GM12878 (cell line): ENCODE data around the gene FADS3. TPM values are rescaled to one million over a fixed set of nuclear protein-coding genes. Genes with fewer than 3 reads are reported as not detected.
A peak's percentile ranks its signal among the peaks of the same experiment; 100 is the strongest.

Experiments used
- ATAC-seq: fragments of 200-7000 bp; cut with Tn5 transposase; 3 replicates; pipeline ENCODE4 v1.9.1; 2020; ENCODE audit warnings: mild to moderate bottlenecking, moderate library complexity
- BruUV-seq: library from RNA; stranded (reverse); fragments of 400-500 nt; replicated peaks from 2 replicates; lab custom pipeline; 2021; lab: Mats Ljungman, UMichigan
- CTCF ChIA-PET: fragments of 300-600 bp; sonication (Branson Sonifier 250); formaldehyde crosslinking; extraction: SDS; loops from one replicate; lab custom pipeline; 2021; ENCODE audit warnings: inconsistent platforms; lab: Yijun Ruan, JAX
- POLR2A ChIA-PET: fragments of 350-600 bp; formaldehyde crosslinking; extraction: SDS; loops from one replicate; lab custom pipeline; 2021; ENCODE audit warnings: inconsistent platforms; lab: Charles Lee
- RAD21 ChIA-PET: fragments of 300-600 bp; sonication (Branson Sonifier 250); formaldehyde crosslinking; loops from one replicate; lab custom pipeline; 2023; ENCODE audit warnings: antibody characterized with exemption; ENCODE audit not compliant: unreplicated experiment; lab: Charles Lee
- SMC1A ChIA-PET: fragments of 300-600 bp; sonication (Branson Sonifier 250); formaldehyde crosslinking; loops from one replicate; lab custom pipeline; 2023; ENCODE audit not compliant: unreplicated experiment, uncharacterized antibody; lab: Charles Lee
- DNase-seq: peaks from one replicate; pipeline ENCODE4 v3.0.0-alpha.2; 2011; ENCODE audit warnings: low read depth, low spot score
- FAIRE-seq: peaks from 3 replicates; lab custom pipeline; 2011; peaks lifted over from hg19 to GRCh38; lab: Jason Lieb, UNC
- H2AFZ ChIP-seq: 2 replicates; pipeline ENCODE4 v1.6.0; 2011; ENCODE audit warnings: low read depth, low read length, control low read depth; ENCODE audit not compliant: control insufficient read depth
- H3K27ac ChIP-seq: 2 replicates; pipeline ENCODE4 v1.5.1; 2011; ENCODE audit warnings: control low read depth; ENCODE audit not compliant: control insufficient read depth, insufficient read depth
- H3K27me3 ChIP-seq, 2 experiments: replicated peaks in 1 of 2; 2 replicates each; pipeline versions ENCODE4 v1.6.0 to v1.6.1; 2011; ENCODE audit warnings: low read length in 1 of 2; ENCODE audit not compliant: control insufficient read depth in 2 of 2, insufficient read depth in 2 of 2
- H3K36me3 ChIP-seq, 2 experiments: 2 replicates each; pipeline ENCODE4 v1.5.1; 2011; ENCODE audit warnings: low read length in 1 of 2; ENCODE audit not compliant: control insufficient read depth in 2 of 2, insufficient read depth in 2 of 2
- H3K4me1 ChIP-seq: 2 replicates; pipeline ENCODE4 v1.6.1; 2011; ENCODE audit warnings: mild to moderate bottlenecking, low read length, moderate library complexity, mixed read lengths; ENCODE audit not compliant: control insufficient read depth, insufficient read depth
- H3K4me2 ChIP-seq: 2 replicates; pipeline ENCODE4 v1.6.0; 2011; ENCODE audit warnings: control low read depth; ENCODE audit not compliant: control insufficient read depth, insufficient read depth
- H3K4me3 ChIP-seq: fragments of 200-600 bp; sonication (generic); 2 replicates; pipeline ENCODE4 v1.5.1; 2016
- H3K79me2 ChIP-seq: 2 replicates; pipeline ENCODE4 v1.6.0; 2011; ENCODE audit warnings: low read length; ENCODE audit not compliant: control insufficient read depth, insufficient read depth
- H3K9ac ChIP-seq: 2 replicates; pipeline ENCODE4 v1.8.0; 2011; ENCODE audit warnings: low read length, control low read depth, mixed read lengths; ENCODE audit not compliant: control insufficient read depth, insufficient read depth
- H3K9me3 ChIP-seq: replicated peaks from 3 replicates; pipeline ENCODE4 v1.5.1; 2011; ENCODE audit warnings: mild to moderate bottlenecking, low read length; ENCODE audit not compliant: control insufficient read depth, insufficient read depth
- H4K20me1 ChIP-seq: 2 replicates; pipeline ENCODE4 v1.6.0; 2011; ENCODE audit not compliant: control insufficient read depth, insufficient read depth
- BCL3 ChIP-seq: IDR thresholded peaks from 2 replicates; pipeline ENCODE4 v1.6.1; 2011; ENCODE audit warnings: borderline replicate concordance, low read depth, mild to moderate bottlenecking, moderate library complexity, low read length; ENCODE audit not compliant: insufficient read depth, poor library complexity, severe bottlenecking
- ESRRA ChIP-seq: IDR thresholded peaks from 2 replicates; pipeline ENCODE4 v1.6.1; 2012; ENCODE audit warnings: mild to moderate bottlenecking, low read length, improper control_type of control experiment
- PBX3 ChIP-seq: IDR thresholded peaks from 2 replicates; pipeline ENCODE4 v1.6.1; 2011; ENCODE audit warnings: mild to moderate bottlenecking, low read depth, low read length, moderate library complexity; ENCODE audit not compliant: insufficient replicate concordance
- WGBS: methylation state at CpG from one replicate; pipeline ENCODE4 v1.1.6; 2016; ENCODE audit warnings: low lambda C conversion rate; ENCODE audit not compliant: insufficient replicate concordance, insufficient coverage; ENCODE audit errors: missing lambda C conversion rate; 5-methylcytosine and 5-hydroxymethylcytosine counted together
- in situ Hi-C: fragments of 300-500 bp; cut with MboI; formaldehyde crosslinking; loops from 9 replicates; pipeline ENCODE4 v1.14.3; 2018; ENCODE audit warnings: mixed read lengths
- intact Hi-C: fragments of 100-400 bp; cut with micrococcal nuclease; formaldehyde crosslinking; loops from one replicate; pipeline ENCODE4 v1.14.2; 2022; ENCODE audit not compliant: unreplicated experiment
- polyA plus RNA-seq, 11 experiments: library from polyadenylated mRNA; depleted of rRNA in 4 of 11; unstranded in 6 of 11; stranded (reverse) in 5 of 11; fragments of >200 nt; fragmentation: Nextera tagmentation in 4 of 11; fragmentation: Illumina TruSeq in 1 of 11; extraction: Ambion mirVana in 4 of 11; extraction: Trizol in 1 of 11; gene quantifications; 1 replicate in 1 of 11; 2 replicates in 10 of 11; pipeline versions ENCODE4 v1.2.1 to v1.2.3, GENCODE V29; 2011 to 2016; ENCODE audit warnings: inconsistent platforms in 2 of 11, missing spikeins in 2 of 11, low read depth in 1 of 11
- total RNA-seq, 4 experiments: library from RNA; depleted of rRNA in 3 of 4; stranded (reverse); fragments of >200 nt in 3 of 4; fragmentation: Illumina TruSeq in 1 of 4; extraction: Trizol in 1 of 4; gene quantifications; 2 replicates each; pipeline versions ENCODE4 v1.2.1 to v1.2.3, GENCODE V29; 2013 to 2021

FADS3 gene
- total and polyA plus RNA-seq, 10 of the 15 experiments (the other 5 are each of a cell fraction or from before 2014, with no cell fraction given) = 0.23 to 8.1 (median 4.2) TPM

DNA sequence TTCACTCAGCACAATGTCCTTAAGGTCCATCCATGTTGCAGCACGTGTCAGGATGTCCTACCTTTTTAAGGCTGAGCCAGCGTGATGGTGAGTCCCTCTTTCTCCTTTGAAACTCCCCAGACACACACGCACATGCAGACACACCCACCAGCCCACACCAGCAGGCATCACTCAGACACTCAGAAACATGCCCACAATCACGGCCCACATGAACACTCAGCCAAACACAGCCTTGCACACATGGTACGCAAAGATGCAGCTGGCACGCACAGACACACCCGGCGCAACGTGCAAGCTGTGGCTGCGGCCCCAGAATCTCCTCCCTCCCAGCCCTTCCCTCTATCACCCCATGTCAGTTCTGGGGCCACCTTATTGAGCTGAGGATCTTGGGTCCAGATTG lies 8.0 kb downstream of the FADS3 start:
- no peak for FAIRE-seq
- RAD21 ChIA-PET = no interaction called here
- no peak overlapping the region for H3K9ac ChIP-seq
- no peak for ATAC-seq
- intact Hi-C loops = no loop called here
- SMC1A ChIA-PET = interaction anchor here (0.9 to 2.5 kb wide), 4 partner anchors 9 to 199 kb away, joined by 3 to 11 read pairs (median 4); no protein-coding TSS in a partner anchor
- no peaks in the 10 kb centered on the region; the same call in 2 of the 3 replicates for H3K9me3 ChIP-seq
- no peak overlapping the region for H3K4me3 ChIP-seq
- POLR2A ChIA-PET = no interaction called here
- H3K27ac ChIP-seq = no peak overlapping the region
- TF ChIP-seq PBX3 (peak; percentile 38), ESRRA (no peak), BCL3 (peak; percentile 84)
- H3K36me3 ChIP-seq = no peaks in the 10 kb centered on the region
- no peak for DNase-seq
- H2AFZ ChIP-seq = no peak overlapping the region
- H3K4me2 ChIP-seq = no peak overlapping the region
- WGBS = 83% methylated on average over 10 of the region's 10 CpGs
- H3K27me3 ChIP-seq = no peaks in the 10 kb centered on the region; a peak in 1 of 4 replicates
- H4K20me1 ChIP-seq = no peaks in the 10 kb centered on the region
- in situ Hi-C loops = no loop called here
- H3K79me2 ChIP-seq = no peaks in the 10 kb centered on the region
- no TSS peak for BruUV-seq
- CTCF ChIA-PET = interaction anchor here (0.6 to 2.2 kb wide), 5 partner anchors 11 to 449 kb away, joined by 3 to 6 read pairs (median 5); no protein-coding TSS in a partner anchor
- peaks cover 22% of the 10 kb centered on the region for H3K4me1 ChIP-seq
